Body of pancreas (tissue), 4 donors: Measurements from ENCODE around the gene UBAC2. TPM values are rescaled to one million over a fixed set of nuclear protein-coding genes. Genes with fewer than 3 reads are reported as not detected.

Experiments used
- ATAC-seq: fragments of 150-250 bp; one replicate; pipeline ENCODE4 v1.9.1; 2016
- DNase-seq, 4 donors: peaks; one replicate each; pipeline ENCODE4 v3.0.0-alpha.2; 2019
- H3K27ac ChIP-seq, 4 donors: fragments of 200-600 bp; sonication (generic); 1 replicate in 3 of 4; 2 replicates in 1 of 4; pipeline versions ENCODE4 v1.5.1 to v1.6.1; 2016 to 2019; ENCODE audit warnings: mild to moderate bottlenecking in 1 of 4, mixed read lengths in 1 of 4, moderate library complexity in 1 of 4
- H3K27me3 ChIP-seq, 2 donors: fragments of 200-600 bp; sonication (generic); one replicate each; pipeline ENCODE4 v1.6.0; 2016; ENCODE audit warnings: mild to moderate bottlenecking in 1 of 2
- H3K36me3 ChIP-seq, 2 donors: fragments of 200-600 bp; sonication (generic); replicated peaks in 1 of 2; 2 replicates each; pipeline ENCODE4 v1.5.1; 2016; ENCODE audit warnings: low read depth in 2 of 2; ENCODE audit not compliant: insufficient read depth in 1 of 2
- H3K4me1 ChIP-seq: fragments of 200-600 bp; sonication (generic); one replicate; pipeline ENCODE4 v1.6.0; 2016
- H3K4me3 ChIP-seq, 2 donors: fragments of 200-600 bp; sonication (generic); 1 replicate in 1 of 2; 2 replicates in 1 of 2; pipeline ENCODE4 v1.5.1; 2016 to 2019
- H3K9me3 ChIP-seq, 3 donors: fragments of 200-600 bp; sonication (generic); 1 replicate in 2 of 3; 2 replicates in 1 of 3; pipeline ENCODE4 v1.5.1; 2016
- CTCF ChIP-seq, 7 experiments: fragments of 450-650 bp in 4 of 7; fragments of 200-600 bp in 3 of 7; sonication (generic) in 3 of 7; IDR thresholded peaks; one replicate each; pipeline ENCODE4 v1.5.1; 2016 to 2019; ENCODE audit warnings: antibody characterized with exemption in 7 of 7
- POLR2A ChIP-seq, 3 donors: fragments of 450-650 bp; IDR thresholded peaks; one replicate each; pipeline ENCODE4 v1.6.1; 2016; ENCODE audit warnings: antibody characterized with exemption in 3 of 3, mild to moderate bottlenecking in 2 of 3
- WGBS, 2 donors: methylation state at CpG; one replicate each; pipeline ENCODE4 v1.1.5; 2017; 5-methylcytosine and 5-hydroxymethylcytosine counted together
- intact Hi-C: fragments of 100-400 bp; cut with DNase I; formaldehyde crosslinking; loops from one replicate; pipeline ENCODE4 v1.15.1; 2023
- total RNA-seq, 2 donors: library from RNA; depleted of rRNA; stranded (reverse); fragments of >200 nt; gene quantifications; one replicate each; pipeline ENCODE4 v1.1.0, GENCODE V29; 2016

UBAC2 gene
- total RNA-seq, 2 donors from 2014 or later: 21.4 to 27.2 TPM

- H3K4me3 ChIP-seq: no peak overlapping the region
- WGBS, 2 donors: 75 to 85% methylated on average over 3 of the region's 3 CpGs
- intact Hi-C loops: no loop called here
- peaks cover 0 to 3% of the 10 kb centered on the region in 2 donors for H3K36me3 ChIP-seq
- DNase-seq (no peak), ATAC-seq (no peak)
- peak overlapping the region in 1 of 4 donors; percentile 55 for H3K27ac ChIP-seq
- no peaks in the 10 kb centered on the region for H3K9me3 ChIP-seq
- H3K4me1 ChIP-seq: no peaks in the 10 kb centered on the region
- H3K27me3 ChIP-seq: no peaks in the 10 kb centered on the region
- TF ChIP-seq CTCF (IDR thresholded peaks at IDR 0.05) (no peak), POLR2A (IDR thresholded peaks at IDR 0.05) (no peak)
These were observed 58.3 kb downstream of the UBAC2 start for GRCh38 chr13:99258946-99259345.

GRCh38 chr13:99260216-99260615 is 59.6 kb downstream of the UBAC2 start:
- Histone ChIP-seq H3K36me3 (peaks cover 0 to 1% of the 10 kb centered on the region in 2 donors), H3K27me3 (no peaks in the 10 kb centered on the region), H3K27ac (no peak overlapping the region), H3K4me1 (no peaks in the 10 kb centered on the region), H3K9me3 (no peaks in the 10 kb centered on the region), H3K4me3 (no peak overlapping the region)
- DNase-seq: no peak
- ATAC-seq: no peak
- intact Hi-C loops: no loop called here
- 73 to 74% methylated on average over 5 of the region's 5 CpGs for WGBS, 2 donors
- TF ChIP-seq POLR2A (IDR thresholded peaks at IDR 0.05): no peak

- Histone ChIP-seq H3K4me3 (no peak overlapping the region), H3K27me3 (no peaks in the 10 kb centered on the region), H3K36me3 (no peaks in the 10 kb centered on the region), H3K27ac (no peak overlapping the region), H3K9me3 (no peaks in the 10 kb centered on the region), H3K4me1 (no peaks in the 10 kb centered on the region)
- TF ChIP-seq POLR2A (IDR thresholded peaks at IDR 0.05) (no peak), CTCF (IDR thresholded peaks at IDR 0.05) (no peak)
- no peak for DNase-seq
- ATAC-seq: no peak
- intact Hi-C loops: no loop called here
- 86 to 100% methylated on average over 1 of the region's 1 CpG for WGBS, 2 donors
These were observed 60.4 kb downstream of the UBAC2 start for GRCh38 chr13:99261059-99261458.

- Histone ChIP-seq H3K36me3 (no peaks in the 10 kb centered on the region), H3K27ac (no peak overlapping the region), H3K4me3 (no peak overlapping the region), H3K4me1 (no peaks in the 10 kb centered on the region), H3K9me3 (no peaks in the 10 kb centered on the region), H3K27me3 (no peaks in the 10 kb centered on the region)
- intact Hi-C loops: no loop called here
- DNase-seq: no peak
- ATAC-seq: no peak
- 89 to 90% methylated on average over 7 of the region's 7 CpGs for WGBS, 2 donors
- TF ChIP-seq POLR2A (IDR thresholded peaks at IDR 0.05) (no peak), CTCF (IDR thresholded peaks at IDR 0.05) (no peak)
These were observed 62.6 kb downstream of the UBAC2 start for GRCh38 chr13:99263126-99263785.

- Histone ChIP-seq H3K9me3 (no peaks in the 10 kb centered on the region), H3K36me3 (no peaks in the 10 kb centered on the region), H3K4me3 (no peak overlapping the region), H3K27ac (no peak overlapping the region), H3K27me3 (no peaks in the 10 kb centered on the region), H3K4me1 (no peaks in the 10 kb centered on the region)
- intact Hi-C loops: no loop called here
- ATAC-seq (no peak), DNase-seq (no peak)
- WGBS, 2 donors: 25 to 85% methylated on average over 1 of the region's 1 CpG
- TF ChIP-seq CTCF (IDR thresholded peaks at IDR 0.05) (no peak), POLR2A (IDR thresholded peaks at IDR 0.05) (no peak)
These were observed 63.4 kb downstream of the UBAC2 start for GRCh38 chr13:99264051-99264450.
